Neutrophil (primary cell): Measurements from ENCODE around the gene PLA2G4A.

Experiments
- H3K27ac ChIP-seq: fragments of 200-600 bp; sonication (generic); 2 replicates; pipeline ENCODE4 v1.5.1; 2016; ENCODE audit warnings: mild to moderate bottlenecking, moderate library complexity
- H3K27me3 ChIP-seq: fragments of 200-600 bp; sonication (generic); 2 replicates; pipeline ENCODE4 v1.6.0; 2016; ENCODE audit warnings: mild to moderate bottlenecking
- H3K36me3 ChIP-seq: fragments of 200-600 bp; sonication (generic); 2 replicates; pipeline ENCODE4 v1.5.1; 2017
- H3K4me1 ChIP-seq, 2 experiments: fragments of 200-600 bp in 1 of 2; sonication (generic) in 1 of 2; 1 replicate in 1 of 2; 2 replicates in 1 of 2; pipeline versions ENCODE4 v1.5.1 to v1.6.1; 2013 to 2016; ENCODE audit warnings: low read depth in 1 of 2, low read length in 1 of 2, mild to moderate bottlenecking in 1 of 2, moderate library complexity in 1 of 2; ENCODE audit not compliant: control insufficient read depth in 1 of 2, insufficient read depth in 1 of 2
- H3K4me3 ChIP-seq, 2 experiments: fragments of 200-600 bp in 1 of 2; sonication (generic) in 1 of 2; 1 replicate in 1 of 2; 2 replicates in 1 of 2; pipeline ENCODE4 v1.5.1; 2013 to 2016; ENCODE audit warnings: low read depth in 1 of 2, low read length in 1 of 2, mild to moderate bottlenecking in 1 of 2, moderate library complexity in 1 of 2
- H3K9me3 ChIP-seq: fragments of 200-600 bp; sonication (generic); 2 replicates; pipeline ENCODE4 v1.5.1; 2016
- TF ChIP-seq, protein P1 (sequence below): fragments of 200-600 bp; sonication (generic); IDR thresholded peaks from 2 replicates; pipeline ENCODE4 v1.5.1; 2016; ENCODE audit warnings: antibody characterized with exemption

Gene PLA2G4A

DNA sequence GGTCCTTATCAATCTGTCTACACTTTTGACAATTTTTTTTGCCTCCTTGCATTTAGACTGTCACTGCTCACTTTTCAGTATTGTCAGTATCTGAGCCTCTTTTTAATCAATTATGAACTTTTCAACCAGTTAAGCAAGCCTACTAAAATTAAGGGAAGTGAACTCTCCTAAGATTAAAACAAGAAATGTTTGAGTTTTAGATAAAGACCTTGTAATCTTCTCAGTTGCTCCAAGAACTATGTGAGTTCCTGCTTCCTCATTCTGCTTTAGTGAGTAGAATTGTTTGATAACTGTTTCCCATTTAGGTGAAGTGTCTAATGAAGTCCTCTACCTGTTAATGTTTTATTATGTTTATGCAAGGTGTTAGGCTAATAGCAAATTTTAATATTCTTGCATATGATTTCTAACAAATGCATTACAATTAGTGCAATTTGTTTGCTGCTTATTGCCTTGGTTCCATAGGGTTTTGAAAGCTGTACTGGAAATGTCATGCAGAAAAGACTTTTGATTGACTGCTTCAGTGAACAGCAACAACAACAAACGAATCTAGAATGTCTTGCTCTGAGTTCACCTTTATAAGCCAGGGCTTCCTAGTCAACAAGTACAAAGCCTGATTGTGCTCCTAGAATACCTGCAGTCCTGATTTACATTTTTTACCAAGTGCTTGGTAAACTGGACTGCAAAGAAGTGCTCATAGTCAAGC, 40.9 kb downstream of the PLA2G4A start:
- H3K9me3 ChIP-seq, result no peaks in the 10 kb centered on the region
- H3K36me3 ChIP-seq, result peaks cover 9% of the 10 kb centered on the region
- H3K27me3 ChIP-seq, result no peaks in the 10 kb centered on the region
- H3K27ac ChIP-seq, result no peak overlapping the region
- H3K4me3 ChIP-seq, result no peak overlapping the region
- TF ChIP-seq, protein P1, sequence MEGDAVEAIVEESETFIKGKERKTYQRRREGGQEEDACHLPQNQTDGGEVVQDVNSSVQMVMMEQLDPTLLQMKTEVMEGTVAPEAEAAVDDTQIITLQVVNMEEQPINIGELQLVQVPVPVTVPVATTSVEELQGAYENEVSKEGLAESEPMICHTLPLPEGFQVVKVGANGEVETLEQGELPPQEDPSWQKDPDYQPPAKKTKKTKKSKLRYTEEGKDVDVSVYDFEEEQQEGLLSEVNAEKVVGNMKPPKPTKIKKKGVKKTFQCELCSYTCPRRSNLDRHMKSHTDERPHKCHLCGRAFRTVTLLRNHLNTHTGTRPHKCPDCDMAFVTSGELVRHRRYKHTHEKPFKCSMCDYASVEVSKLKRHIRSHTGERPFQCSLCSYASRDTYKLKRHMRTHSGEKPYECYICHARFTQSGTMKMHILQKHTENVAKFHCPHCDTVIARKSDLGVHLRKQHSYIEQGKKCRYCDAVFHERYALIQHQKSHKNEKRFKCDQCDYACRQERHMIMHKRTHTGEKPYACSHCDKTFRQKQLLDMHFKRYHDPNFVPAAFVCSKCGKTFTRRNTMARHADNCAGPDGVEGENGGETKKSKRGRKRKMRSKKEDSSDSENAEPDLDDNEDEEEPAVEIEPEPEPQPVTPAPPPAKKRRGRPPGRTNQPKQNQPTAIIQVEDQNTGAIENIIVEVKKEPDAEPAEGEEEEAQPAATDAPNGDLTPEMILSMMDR, result no peak
- H3K4me1 ChIP-seq, result no peaks in the 10 kb centered on the region

DNA sequence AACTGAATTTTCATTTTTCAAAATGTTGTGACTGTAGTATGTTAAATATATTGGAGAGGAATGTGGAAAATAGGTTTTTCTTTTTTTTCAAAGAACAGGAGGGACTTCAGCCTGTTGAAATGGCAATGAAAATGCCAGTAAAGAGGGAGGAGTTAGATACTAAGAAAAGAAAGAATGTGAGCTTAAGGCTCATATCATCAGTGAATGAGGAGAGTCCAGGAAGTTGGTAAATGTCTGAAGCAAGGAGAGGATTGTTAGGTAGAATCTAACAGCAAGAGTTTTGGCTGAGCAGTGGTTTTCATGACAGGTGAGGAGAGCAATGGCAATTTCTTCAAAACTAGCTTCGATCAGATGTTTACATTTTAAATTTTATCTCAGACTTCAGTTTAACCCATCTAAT, 43.0 kb downstream of the PLA2G4A start:
- H3K9me3 ChIP-seq, result no peaks in the 10 kb centered on the region
- TF ChIP-seq, protein P1, result no peak
- H3K4me1 ChIP-seq, result no peaks in the 10 kb centered on the region
- no peaks in the 10 kb centered on the region for H3K27me3 ChIP-seq
- no peak overlapping the region for H3K4me3 ChIP-seq
- H3K27ac ChIP-seq, result no peak overlapping the region
- H3K36me3 ChIP-seq, result peaks cover 9% of the 10 kb centered on the region

DNA sequence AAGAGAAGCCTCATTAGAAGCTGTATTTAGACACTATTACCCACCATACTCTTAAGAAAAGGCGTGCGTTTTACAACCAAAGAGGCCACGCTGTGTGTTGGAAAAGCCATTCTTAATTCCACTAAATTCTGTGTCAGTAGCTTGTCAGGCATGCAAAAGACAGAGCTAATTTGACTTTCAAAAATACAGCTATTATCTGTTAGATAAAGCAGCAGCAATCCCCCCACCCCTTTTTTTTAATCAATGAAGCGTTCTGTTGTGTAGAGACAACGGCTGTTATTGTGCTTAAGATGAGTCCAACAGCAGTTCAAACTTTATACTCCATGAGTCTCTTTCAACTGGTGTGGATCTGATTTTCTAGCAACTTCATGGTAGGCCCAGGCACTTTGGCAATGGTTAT, 43.5 kb downstream of the PLA2G4A start:
- Histone ChIP-seq H3K4me3 (no peak overlapping the region), H3K27ac (no peak overlapping the region), H3K4me1 (no peaks in the 10 kb centered on the region), H3K27me3 (no peaks in the 10 kb centered on the region), H3K9me3 (no peaks in the 10 kb centered on the region), H3K36me3 (peaks cover 9% of the 10 kb centered on the region)
- TF ChIP-seq, protein P1, result no peak

DNA sequence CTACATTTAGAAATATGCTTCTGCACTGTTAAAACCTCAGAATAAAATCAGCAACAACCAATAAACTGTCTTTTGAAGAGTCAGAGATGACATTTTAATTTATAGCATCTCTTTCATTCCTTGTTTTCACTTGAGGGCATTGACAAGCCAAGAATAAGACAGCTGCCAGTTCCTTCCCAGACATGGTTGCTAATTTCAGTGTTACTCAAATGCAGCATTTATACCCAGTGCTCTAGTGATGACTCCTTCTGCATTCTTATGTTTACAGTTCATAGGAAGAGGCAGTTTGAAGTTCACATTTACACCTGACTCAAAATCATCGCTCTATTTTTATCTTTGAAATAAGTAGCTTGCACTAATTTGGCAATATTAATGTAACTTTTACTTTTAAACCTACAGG, 44.9 kb downstream of the PLA2G4A start:
- TF ChIP-seq, protein P1, result no peak
- Histone ChIP-seq H3K27ac (no peak overlapping the region), H3K36me3 (peaks cover 9% of the 10 kb centered on the region), H3K4me3 (no peak overlapping the region), H3K9me3 (no peaks in the 10 kb centered on the region), H3K27me3 (no peaks in the 10 kb centered on the region), H3K4me1 (no peaks in the 10 kb centered on the region)

DNA sequence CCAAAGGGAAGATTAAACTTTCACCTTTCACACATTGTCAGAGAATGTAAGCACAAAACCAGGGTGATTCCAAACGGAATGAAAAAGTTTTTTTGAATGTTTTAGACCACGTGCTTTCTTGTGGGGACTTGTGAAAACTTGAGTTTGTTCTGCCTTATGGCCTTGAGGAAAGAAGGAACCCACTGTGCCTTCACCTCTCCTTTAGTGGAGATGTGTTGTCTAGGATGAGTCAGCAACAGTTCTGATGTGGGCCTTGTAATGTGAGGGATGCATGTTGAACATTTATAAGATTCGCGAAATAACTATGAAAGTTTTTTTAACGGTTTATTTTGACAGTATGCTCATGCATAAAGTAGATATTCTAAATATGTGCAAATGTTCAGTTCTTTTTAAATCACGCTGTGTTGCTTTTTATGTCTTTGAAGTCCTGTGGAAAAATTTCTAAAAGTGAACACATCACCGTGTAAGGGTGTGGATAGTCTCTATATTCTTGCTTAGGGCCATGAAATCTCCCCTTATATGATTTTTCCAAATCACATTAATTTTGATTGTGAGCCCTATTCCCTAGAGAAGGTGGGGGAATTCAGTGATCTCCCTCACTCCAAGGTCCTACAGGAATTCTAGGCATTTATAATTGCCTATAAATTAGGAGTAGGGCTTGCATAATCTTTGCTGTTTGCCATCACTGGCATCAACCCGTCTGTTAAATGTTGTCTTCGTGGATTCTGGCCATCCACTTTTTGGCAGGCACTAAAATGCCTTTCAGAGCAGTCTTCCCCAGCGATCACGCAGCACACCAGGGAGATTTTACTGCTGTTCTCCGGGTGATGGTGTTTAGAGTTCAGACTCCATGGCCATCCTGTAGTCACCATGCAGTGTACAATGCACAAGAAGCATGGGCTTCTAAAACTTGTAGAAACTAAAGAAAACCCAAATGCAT, 47.4 kb downstream of the PLA2G4A start:
- TF ChIP-seq, protein P1, result no peak
- Histone ChIP-seq H3K9me3 (no peaks in the 10 kb centered on the region), H3K27me3 (no peaks in the 10 kb centered on the region), H3K27ac (no peak overlapping the region), H3K4me1 (no peaks in the 10 kb centered on the region), H3K36me3 (peaks cover 5% of the 10 kb centered on the region), H3K4me3 (no peak overlapping the region)
